Lower leg skin (tissue), 4 donors: Measurements from ENCODE around the gene HDAC7. TPM values are rescaled to one million over a fixed set of nuclear protein-coding genes. Genes with fewer than 3 reads are reported as not detected.

Experiments
- DNase-seq, 2 donors: peaks; one replicate each; pipeline ENCODE4 v3.0.0-alpha.2; 2019; ENCODE audit warnings: low spot score in 2 of 2
- H3K4me3 ChIP-seq: fragments of 200-600 bp; sonication (generic); 2 replicates; pipeline ENCODE4 v1.5.1; 2017; ENCODE audit warnings: mild to moderate bottlenecking, low read depth; ENCODE audit not compliant: poor library complexity, severe bottlenecking
- POLR2A ChIP-seq, 2 donors: fragments of 450-650 bp; IDR thresholded peaks; one replicate each; pipeline ENCODE4 v1.6.1; 2016 to 2017; ENCODE audit warnings: antibody characterized with exemption in 2 of 2, mild to moderate bottlenecking in 1 of 2, moderate library complexity in 1 of 2
- WGBS, 2 donors: methylation state at CpG; one replicate each; pipeline ENCODE4 v1.1.5; 2018; 5-methylcytosine and 5-hydroxymethylcytosine counted together
- intact Hi-C: fragments of 100-400 bp; cut with DNase I; formaldehyde crosslinking; loops from one replicate; pipeline ENCODE4 v1.15.0; 2023; ENCODE audit warnings: low total_unique reads
- total RNA-seq, 4 donors: library from RNA; depleted of rRNA; stranded (reverse); fragments of >200 nt; gene quantifications; one replicate each; pipeline ENCODE4 v1.1.0, GENCODE V29; 2016
- TF ChIP-seq, protein P1 (sequence below), 3 donors: fragments of 450-650 bp; IDR thresholded peaks; one replicate each; pipeline ENCODE4 v1.5.1; 2016; ENCODE audit warnings: antibody characterized with exemption in 3 of 3, mild to moderate bottlenecking in 3 of 3, moderate library complexity in 2 of 3

HDAC7 gene
- total RNA-seq, 4 donors from 2014 or later: 56.3 to 114 (median 63.5) TPM

GRCh38 chr12:47863985-47864384, 44.3 kb upstream of the HDAC7 start:
- intact Hi-C loops: no loop called here
- H3K4me3 ChIP-seq: no peak overlapping the region
- no peak for DNase-seq
- 60 to 81% methylated on average over 6 of the region's 6 CpGs for WGBS, 2 donors
- TF ChIP-seq POLR2A (IDR thresholded peaks at IDR 0.05): no peak
- TF ChIP-seq, protein P1, sequence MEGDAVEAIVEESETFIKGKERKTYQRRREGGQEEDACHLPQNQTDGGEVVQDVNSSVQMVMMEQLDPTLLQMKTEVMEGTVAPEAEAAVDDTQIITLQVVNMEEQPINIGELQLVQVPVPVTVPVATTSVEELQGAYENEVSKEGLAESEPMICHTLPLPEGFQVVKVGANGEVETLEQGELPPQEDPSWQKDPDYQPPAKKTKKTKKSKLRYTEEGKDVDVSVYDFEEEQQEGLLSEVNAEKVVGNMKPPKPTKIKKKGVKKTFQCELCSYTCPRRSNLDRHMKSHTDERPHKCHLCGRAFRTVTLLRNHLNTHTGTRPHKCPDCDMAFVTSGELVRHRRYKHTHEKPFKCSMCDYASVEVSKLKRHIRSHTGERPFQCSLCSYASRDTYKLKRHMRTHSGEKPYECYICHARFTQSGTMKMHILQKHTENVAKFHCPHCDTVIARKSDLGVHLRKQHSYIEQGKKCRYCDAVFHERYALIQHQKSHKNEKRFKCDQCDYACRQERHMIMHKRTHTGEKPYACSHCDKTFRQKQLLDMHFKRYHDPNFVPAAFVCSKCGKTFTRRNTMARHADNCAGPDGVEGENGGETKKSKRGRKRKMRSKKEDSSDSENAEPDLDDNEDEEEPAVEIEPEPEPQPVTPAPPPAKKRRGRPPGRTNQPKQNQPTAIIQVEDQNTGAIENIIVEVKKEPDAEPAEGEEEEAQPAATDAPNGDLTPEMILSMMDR (IDR thresholded peaks at IDR 0.05): no peak

DNA sequence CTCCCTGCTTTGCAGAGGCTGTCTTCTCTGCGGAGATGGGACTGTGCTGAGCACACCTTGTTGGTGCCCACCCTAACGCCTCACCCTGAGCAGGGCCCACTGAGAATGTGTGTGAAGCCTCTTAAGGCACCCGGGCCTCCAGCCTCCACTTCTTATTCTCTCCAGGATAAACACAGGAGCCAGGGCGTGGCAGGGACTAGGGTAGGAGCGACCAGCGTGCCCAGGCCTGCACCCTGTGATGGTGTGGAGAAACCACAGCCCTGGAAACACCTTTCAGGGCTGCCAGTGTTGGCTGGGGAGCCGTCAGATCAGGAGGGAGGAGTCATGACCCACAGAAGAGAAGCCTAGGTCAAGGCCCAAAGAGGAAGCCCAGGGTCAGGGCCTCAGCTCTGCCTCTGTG, 43.8 kb upstream of the HDAC7 start:
- H3K4me3 ChIP-seq: no peak overlapping the region
- DNase-seq: peak in 1 of 2 donors; percentile 73
- WGBS, 2 donors: 49 to 68% methylated on average over 7 of the region's 7 CpGs
- TF ChIP-seq, protein P1 (IDR thresholded peaks at IDR 0.05): no peak
- intact Hi-C loops: no loop called here

DNA sequence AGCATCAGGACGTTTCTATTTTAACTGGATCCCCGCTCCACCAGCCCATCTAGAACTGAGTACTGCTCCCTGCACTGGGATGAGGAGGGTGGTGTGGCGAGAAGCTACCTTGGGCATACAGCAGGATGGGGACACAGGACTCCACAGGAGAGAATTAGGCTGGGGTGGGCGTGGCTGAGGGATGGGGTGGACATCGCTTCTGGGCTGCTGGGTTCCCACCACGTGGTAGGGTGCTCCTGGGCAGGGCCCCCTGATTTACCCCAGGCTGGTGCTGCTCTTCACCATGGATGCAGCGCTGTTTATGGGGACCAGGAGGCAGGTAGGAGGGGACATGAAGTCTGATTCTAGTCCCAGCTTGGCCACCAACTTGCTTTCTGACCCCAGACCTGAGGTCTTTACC, 43.2 kb upstream of the HDAC7 start:
- intact Hi-C loops: no loop called here
- no peak for TF ChIP-seq POLR2A (IDR thresholded peaks at IDR 0.05)
- TF ChIP-seq, protein P1 (IDR thresholded peaks at IDR 0.05): no peak
- H3K4me3 ChIP-seq: no peak overlapping the region
- DNase-seq: no peak
- 86 to 93% methylated on average over 7 of the region's 7 CpGs for WGBS, 2 donors

- DNase-seq: no peak
- WGBS, 2 donors: 38 to 50% methylated on average over 5 of the region's 5 CpGs
- no peak overlapping the region for H3K4me3 ChIP-seq
- intact Hi-C loops: no loop called here
- TF ChIP-seq, protein P1 (IDR thresholded peaks at IDR 0.05): no peak
- no peak for TF ChIP-seq POLR2A (IDR thresholded peaks at IDR 0.05)
Observed at GRCh38 chr12:47862167-47862750, 42.6 kb upstream of the HDAC7 start.

DNA sequence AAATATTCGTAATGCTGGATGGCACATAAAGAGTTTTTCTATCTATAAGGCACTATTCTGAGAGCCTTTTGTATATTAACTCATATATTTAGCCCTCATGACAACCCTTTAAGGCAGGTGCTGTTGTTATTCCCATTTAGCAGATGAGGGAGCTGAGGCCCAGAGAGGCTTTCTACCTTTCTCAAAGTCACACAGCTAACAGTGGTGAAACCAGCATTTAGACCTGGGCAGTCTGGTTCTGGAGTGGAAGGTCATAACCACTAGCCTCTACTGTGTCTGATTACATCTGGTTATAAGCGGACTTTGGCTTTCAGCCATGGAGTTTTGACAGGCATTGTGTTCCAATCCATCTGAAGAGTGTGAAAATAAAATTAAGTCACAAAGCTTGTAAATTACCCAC, 41.2 kb upstream of the HDAC7 start:
- WGBS, 2 donors: 66 to 68% methylated on average over 2 of the region's 2 CpGs
- intact Hi-C loops: no loop called here
- DNase-seq: no peak
- TF ChIP-seq, protein P1 (IDR thresholded peaks at IDR 0.05): no peak
- TF ChIP-seq POLR2A (IDR thresholded peaks at IDR 0.05): no peak
- no peak overlapping the region for H3K4me3 ChIP-seq

DNA sequence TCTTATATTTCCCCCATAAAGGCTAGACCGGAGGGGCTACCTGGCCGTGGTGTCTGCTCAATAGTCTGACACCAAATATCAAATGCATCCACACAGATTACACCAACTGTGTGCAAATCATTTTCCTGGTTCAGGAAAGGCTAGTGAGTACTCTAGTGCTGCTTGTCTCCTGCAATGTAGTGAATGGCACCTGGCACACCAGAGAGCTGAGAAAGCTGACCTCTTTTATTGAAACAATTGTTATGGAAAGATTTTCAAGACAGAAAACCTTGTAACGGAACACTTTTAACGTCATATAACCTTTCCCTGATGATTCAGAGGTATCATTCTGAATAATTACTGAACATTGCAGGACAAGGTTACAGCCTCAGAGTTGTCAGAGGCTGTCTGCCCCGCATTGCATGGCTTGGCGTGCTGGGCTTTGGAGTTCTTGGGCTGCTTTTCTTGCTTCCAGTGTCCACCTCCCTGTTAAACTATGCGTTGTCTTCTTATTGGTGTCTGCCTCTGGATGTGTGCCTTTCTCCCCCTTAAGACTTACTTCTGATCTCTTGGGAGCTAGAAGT, 40.7 kb upstream of the HDAC7 start:
- no peak for DNase-seq
- 85 to 93% methylated on average over 7 of the region's 7 CpGs for WGBS, 2 donors
- no peak overlapping the region for H3K4me3 ChIP-seq
- TF ChIP-seq, protein P1 (IDR thresholded peaks at IDR 0.05): no peak
- no peak for TF ChIP-seq POLR2A (IDR thresholded peaks at IDR 0.05)
- intact Hi-C loops: no loop called here
